ENCODE data around the gene DYRK3.
"Not testable (repeated sequence)": the region's sequence is repeated elsewhere in the genome, so short reads cannot be mapped to it uniquely, and the experiment has no call there.

DYRK3 gene

DNA sequence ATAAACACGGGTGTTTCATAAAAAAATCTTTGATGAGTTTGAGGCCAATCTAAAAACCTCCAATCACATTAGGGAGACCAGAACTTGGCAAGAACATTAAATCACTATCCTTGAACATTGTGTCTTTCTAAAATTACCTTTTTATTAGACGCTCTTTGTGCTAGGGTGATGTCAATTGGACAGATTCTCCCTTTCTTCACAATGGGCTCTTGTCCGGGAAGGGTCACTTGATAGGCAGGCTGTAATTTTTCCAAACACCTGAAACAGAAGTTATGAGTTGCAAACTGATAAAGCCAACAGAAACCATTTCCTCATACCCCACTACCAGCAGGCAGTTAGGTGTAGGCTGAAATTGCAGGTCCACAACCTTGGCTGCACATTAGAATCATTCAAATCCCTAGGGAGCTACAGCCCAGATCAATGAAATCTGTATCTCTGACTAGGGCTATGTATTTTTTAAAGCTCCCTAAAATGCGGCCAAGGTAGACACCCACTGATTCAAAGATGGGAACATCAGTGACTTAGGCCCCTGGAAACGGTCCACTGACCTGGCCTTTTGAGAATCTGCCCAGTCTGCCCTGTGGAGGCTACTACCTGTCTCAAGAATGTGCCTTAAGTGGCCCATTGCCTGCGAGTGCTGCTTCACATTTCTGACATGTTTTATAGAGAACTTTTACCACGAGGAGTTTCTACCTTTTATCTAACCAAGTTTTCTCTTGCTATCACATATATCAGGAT, 39.6 kb upstream of the DYRK3 start:
- Histone ChIP-seq H3K36me3 (ENCODE audit: control insufficient read depth, insufficient read depth, low read length) (peaks cover 82% of the 10 kb centered on the region), H3K4me1 (ENCODE audit: control insufficient read depth, insufficient read depth, low read length, poor library complexity, severe bottlenecking) (no peaks in the 10 kb centered on the region), H3K9me3 (ENCODE audit: control insufficient read depth, low read length) (no peaks in the 10 kb centered on the region), H3K27ac (ENCODE audit: low read depth, low read length, severe bottlenecking) (no peak overlapping the region), H3K4me3 (ENCODE audit: extremely low read depth, insufficient read depth, low read length, poor library complexity, severe bottlenecking) (no peak overlapping the region)
- 94 to 95% methylated on average over 4 to 5 of the region's 7 CpGs for WGBS, 2 experiments (ENCODE audit: insufficient coverage in 2 of 2)

GRCh38 chr1:206596319-206596666, 39.0 kb upstream of the DYRK3 start:
- WGBS, 2 experiments (ENCODE audit: insufficient coverage in 2 of 2) = no CpG with 5 or more reads among the region's 1 CpG
- Histone ChIP-seq H3K27ac (ENCODE audit: low read depth, low read length, severe bottlenecking) (no peak overlapping the region), H3K4me3 (ENCODE audit: extremely low read depth, insufficient read depth, low read length, poor library complexity, severe bottlenecking) (no peak overlapping the region), H3K36me3 (ENCODE audit: control insufficient read depth, insufficient read depth, low read length) (peaks cover 84% of the 10 kb centered on the region), H3K9me3 (ENCODE audit: control insufficient read depth, low read length) (no peaks in the 10 kb centered on the region), H3K4me1 (ENCODE audit: control insufficient read depth, insufficient read depth, low read length, poor library complexity, severe bottlenecking) (no peaks in the 10 kb centered on the region)

DNA sequence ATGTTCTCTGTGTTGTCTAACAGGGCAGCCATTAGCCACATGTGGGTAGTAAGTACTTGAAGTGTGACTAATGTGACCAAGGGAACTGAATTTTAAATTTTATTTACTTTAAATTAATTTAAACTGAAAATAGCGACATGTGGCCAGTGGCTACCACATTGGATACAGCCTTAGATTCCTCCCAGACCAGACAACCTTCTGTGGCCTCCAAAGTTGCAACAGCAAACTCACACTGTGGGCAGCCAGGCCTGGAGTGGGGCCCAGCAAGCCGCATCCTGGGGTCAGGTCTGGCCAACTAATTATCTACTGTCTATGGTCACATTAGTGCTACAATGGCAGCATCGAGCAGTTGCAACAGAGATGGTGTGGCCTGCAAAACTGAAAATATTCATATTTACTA, 34.8 kb upstream of the DYRK3 start:
- 96 to 100% methylated on average over 2 to 3 of the region's 3 CpGs for WGBS, 2 experiments (ENCODE audit: insufficient coverage in 2 of 2)
- Histone ChIP-seq H3K27ac (ENCODE audit: low read depth, low read length, severe bottlenecking) (no peak overlapping the region), H3K9me3 (ENCODE audit: control insufficient read depth, low read length) (no peaks in the 10 kb centered on the region), H3K4me3 (ENCODE audit: extremely low read depth, insufficient read depth, low read length, poor library complexity, severe bottlenecking) (no peak overlapping the region), H3K36me3 (ENCODE audit: control insufficient read depth, insufficient read depth, low read length) (peaks cover 84% of the 10 kb centered on the region), H3K4me1 (ENCODE audit: control insufficient read depth, insufficient read depth, low read length, poor library complexity, severe bottlenecking) (no peaks in the 10 kb centered on the region)

DNA sequence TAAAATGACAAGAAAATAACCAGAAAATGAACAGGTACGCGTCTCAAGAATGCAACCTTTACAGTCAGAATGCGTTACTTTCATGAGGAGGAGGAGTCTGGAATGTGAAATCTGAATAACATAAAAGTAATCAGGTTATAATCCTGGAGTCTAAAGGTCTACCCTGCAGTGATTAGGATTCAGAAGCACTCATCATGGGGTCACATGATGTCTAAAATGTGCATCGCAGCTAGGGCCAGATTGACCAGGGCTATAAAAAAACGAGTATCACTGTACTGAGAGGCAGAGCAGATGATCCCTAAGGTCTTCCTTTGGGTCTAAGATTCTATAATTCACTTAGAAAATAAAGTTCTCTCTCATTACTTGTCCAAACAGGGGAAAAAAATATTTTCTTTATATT, 30.5 kb upstream of the DYRK3 start:
- Histone ChIP-seq H3K9me3 (ENCODE audit: control insufficient read depth, low read length) (no peaks in the 10 kb centered on the region), H3K27ac (ENCODE audit: low read depth, low read length, severe bottlenecking) (no peak overlapping the region), H3K4me1 (ENCODE audit: control insufficient read depth, insufficient read depth, low read length, poor library complexity, severe bottlenecking) (no peaks in the 10 kb centered on the region), H3K4me3 (ENCODE audit: extremely low read depth, insufficient read depth, low read length, poor library complexity, severe bottlenecking) (no peak overlapping the region), H3K36me3 (ENCODE audit: control insufficient read depth, insufficient read depth, low read length) (peaks cover 75% of the 10 kb centered on the region)
- WGBS, 2 experiments (ENCODE audit: insufficient coverage in 2 of 2) = 97 to 100% methylated on average over 5 of the region's 5 CpGs

DNA sequence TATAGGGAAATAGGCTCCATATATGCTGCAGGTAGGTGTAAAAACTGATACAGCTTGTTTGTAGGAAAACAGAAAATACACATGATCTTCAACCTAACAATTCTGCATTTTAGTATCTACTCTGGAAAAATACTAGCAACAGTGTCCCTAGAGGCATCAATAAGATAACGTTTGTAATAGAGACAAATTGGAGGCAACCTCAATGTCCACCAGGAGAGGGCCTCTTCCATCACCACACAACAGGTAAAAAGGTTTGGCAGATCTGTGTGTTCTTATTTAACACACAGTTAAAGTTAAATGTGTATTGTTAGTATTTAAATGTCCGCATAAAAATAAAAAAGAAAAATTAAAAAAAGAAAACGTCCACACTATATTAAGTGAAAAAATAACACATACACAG, 28.5 kb upstream of the DYRK3 start:
- WGBS, 2 experiments (ENCODE audit: insufficient coverage in 2 of 2) = no CpG with 5 or more reads among the region's 3 CpGs
- no peak overlapping the region for H3K27ac ChIP-seq (ENCODE audit: low read depth, low read length, severe bottlenecking)
- H3K4me1 ChIP-seq (ENCODE audit: control insufficient read depth, insufficient read depth, low read length, poor library complexity, severe bottlenecking) = peaks cover 3% of the 10 kb centered on the region
- H3K9me3 ChIP-seq (ENCODE audit: control insufficient read depth, low read length) = no peaks in the 10 kb centered on the region
- no peak overlapping the region for H3K4me3 ChIP-seq (ENCODE audit: extremely low read depth, insufficient read depth, low read length, poor library complexity, severe bottlenecking)
- H3K36me3 ChIP-seq (ENCODE audit: control insufficient read depth, insufficient read depth, low read length) = peaks cover 59% of the 10 kb centered on the region

DNA sequence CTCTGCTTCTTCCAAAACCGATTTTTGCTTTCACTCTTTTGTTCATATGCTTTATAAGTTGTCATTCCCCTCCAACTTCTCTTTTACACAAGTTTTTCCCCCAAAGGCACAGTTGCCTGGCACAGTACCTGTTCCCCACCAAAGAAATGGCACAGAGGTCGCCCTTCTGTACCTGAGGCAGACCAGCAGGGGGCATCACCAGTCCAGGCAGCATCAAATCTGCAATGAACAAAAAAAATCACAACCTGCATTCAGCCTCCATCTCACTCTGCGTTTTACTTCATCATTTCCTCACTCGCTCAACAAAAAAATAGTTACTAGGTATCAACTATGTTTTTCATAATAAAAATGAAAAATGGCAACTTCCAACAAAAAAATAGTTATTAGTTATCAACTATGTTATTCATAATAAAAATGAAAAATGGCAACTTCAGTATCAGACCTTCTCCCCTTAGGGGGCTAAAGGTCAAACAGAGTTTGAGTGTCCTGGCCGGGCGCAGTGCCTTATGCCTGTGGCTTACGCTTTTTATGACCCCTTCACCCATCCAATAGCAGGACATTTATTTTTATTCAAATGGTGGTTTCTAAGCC, 27.1 kb upstream of the DYRK3 start:
- 70 to 78% methylated on average over 1 to 2 of the region's 7 CpGs for WGBS, 2 experiments (ENCODE audit: insufficient coverage in 2 of 2)
- Histone ChIP-seq H3K27ac (ENCODE audit: low read depth, low read length, severe bottlenecking) (no peak overlapping the region), H3K4me3 (ENCODE audit: extremely low read depth, insufficient read depth, low read length, poor library complexity, severe bottlenecking) (no peak overlapping the region), H3K36me3 (ENCODE audit: control insufficient read depth, insufficient read depth, low read length) (peaks cover 46% of the 10 kb centered on the region), H3K9me3 (ENCODE audit: control insufficient read depth, low read length) (no peaks in the 10 kb centered on the region), H3K4me1 (ENCODE audit: control insufficient read depth, insufficient read depth, low read length, poor library complexity, severe bottlenecking) (peaks cover 3% of the 10 kb centered on the region)

GRCh38 chr1:206609229-206609991, 25.9 kb upstream of the DYRK3 start:
- Histone ChIP-seq H3K9me3 (ENCODE audit: control insufficient read depth, low read length) (no peaks in the 10 kb centered on the region), H3K27ac (ENCODE audit: low read depth, low read length, severe bottlenecking) (no peak overlapping the region), H3K4me1 (ENCODE audit: control insufficient read depth, insufficient read depth, low read length, poor library complexity, severe bottlenecking) (peaks cover 3% of the 10 kb centered on the region), H3K36me3 (ENCODE audit: control insufficient read depth, insufficient read depth, low read length) (peaks cover 35% of the 10 kb centered on the region), H3K4me3 (ENCODE audit: extremely low read depth, insufficient read depth, low read length, poor library complexity, severe bottlenecking) (no peak overlapping the region)
- WGBS, 2 experiments (ENCODE audit: insufficient coverage in 2 of 2) = 86 to 100% methylated on average over 1 to 3 of the region's 4 CpGs

GRCh38 chr1:206612129-206612876, 23.0 kb upstream of the DYRK3 start, which contains the start of gene EIF2D:
Gene EIF2D, minus strand, starts transcription at chr1:206612465. Its CDS starts 123 bp downstream, at chr1:206612342.
- 13 to 18% methylated on average over 32 to 44 of the region's 48 CpGs for WGBS, 2 experiments (ENCODE audit: insufficient coverage in 2 of 2)

DNA sequence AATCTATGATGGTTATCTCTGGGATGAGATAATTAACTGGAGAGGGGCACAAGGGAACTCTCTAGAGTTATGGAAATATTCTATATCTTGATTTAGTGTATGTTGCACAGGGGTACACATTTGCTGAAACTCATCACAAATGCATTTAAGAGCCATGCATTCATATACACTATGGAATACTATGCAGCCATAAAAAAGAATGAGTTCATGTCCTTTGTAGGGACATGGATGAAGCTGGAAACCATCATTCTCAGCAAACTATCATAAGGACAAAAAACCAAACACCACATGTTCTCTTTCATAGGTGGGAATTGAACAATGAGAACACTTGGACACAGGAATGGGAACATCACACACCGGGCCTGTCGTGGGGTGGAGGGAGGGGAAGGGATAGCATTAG, 8.9 kb upstream of the DYRK3 start:
- not testable (repeated sequence) for H3K27ac ChIP-seq (ENCODE audit: low read depth, low read length, severe bottlenecking); H3K4me1 ChIP-seq (ENCODE audit: control insufficient read depth, insufficient read depth, low read length, poor library complexity, severe bottlenecking); H3K4me3 ChIP-seq (ENCODE audit: extremely low read depth, insufficient read depth, low read length, poor library complexity, severe bottlenecking); H3K36me3 ChIP-seq (ENCODE audit: control insufficient read depth, insufficient read depth, low read length); H3K9me3 ChIP-seq (ENCODE audit: control insufficient read depth, low read length)
- WGBS, 2 experiments (ENCODE audit: insufficient coverage in 2 of 2) = 100% methylated on average over 2 of the region's 2 CpGs; no CpG with 5 or more reads in 1 of the 2 experiments

More at GRCh38 chr1:206612129-206612876, 23.0 kb upstream of the DYRK3 start, which contains the start of gene EIF2D:
- Histone ChIP-seq H3K9me3 (ENCODE audit: control insufficient read depth, low read length) (no peaks in the 10 kb centered on the region), H3K4me1 (ENCODE audit: control insufficient read depth, insufficient read depth, low read length, poor library complexity, severe bottlenecking) (peaks cover 3% of the 10 kb centered on the region), H3K36me3 (ENCODE audit: control insufficient read depth, insufficient read depth, low read length) (peaks cover 13% of the 10 kb centered on the region), H3K27ac (ENCODE audit: low read depth, low read length, severe bottlenecking) (peak within 1 kb of the TSS; percentile 94), H3K4me3 (ENCODE audit: extremely low read depth, insufficient read depth, low read length, poor library complexity, severe bottlenecking) (peak within 1 kb of the TSS; percentile 73)

- Histone ChIP-seq H3K4me3 (ENCODE audit: extremely low read depth, insufficient read depth, low read length, poor library complexity, severe bottlenecking) (no peak overlapping the region), H3K27ac (ENCODE audit: low read depth, low read length, severe bottlenecking) (no peak overlapping the region), H3K36me3 (ENCODE audit: control insufficient read depth, insufficient read depth, low read length) (no peaks in the 10 kb centered on the region), H3K9me3 (ENCODE audit: control insufficient read depth, low read length) (no peaks in the 10 kb centered on the region), H3K4me1 (ENCODE audit: control insufficient read depth, insufficient read depth, low read length, poor library complexity, severe bottlenecking) (peaks cover 4% of the 10 kb centered on the region)
- 78 to 83% methylated on average over 1 of the region's 1 CpG for WGBS, 2 experiments (ENCODE audit: insufficient coverage in 2 of 2)
Observed at GRCh38 chr1:206628916-206629315, 6.4 kb upstream of the DYRK3 start.
